Activated T-helper 2 cell treated with anti-CD3 and anti-CD28 coated beads, Interferon-gamma antibody, Interleukin-2, Interleukin-4, amounts not matched to agents 10 μg/mL and 5 μg/mL and 100 μg/mL, durations not matched to agents 14 hours and 24 hours and 36 hours (primary cell): ENCODE data around the gene HOXB5. TPM values are rescaled to one million over a fixed set of nuclear protein-coding genes. Genes with fewer than 3 reads are reported as not detected.

Source experiments
- DNase-seq: peaks from one replicate; pipeline ENCODE4 v3.0.0; 2021; ENCODE audit warnings: low spot score
- H3K27ac Mint-ChIP-seq: one replicate; pipeline ENCODE4 v1.8.0; 2021; ENCODE audit warnings: mixed read lengths
- H3K27me3 Mint-ChIP-seq: one replicate; pipeline ENCODE4 v1.8.0; 2021; ENCODE audit warnings: low read depth, mixed read lengths
- H3K36me3 Mint-ChIP-seq: one replicate; pipeline ENCODE4 v1.8.0; 2021; ENCODE audit warnings: low read depth, mixed read lengths
- H3K4me1 Mint-ChIP-seq: one replicate; pipeline ENCODE4 v1.8.0; 2021; ENCODE audit warnings: low read depth, mixed read lengths
- H3K4me3 Mint-ChIP-seq: one replicate; pipeline ENCODE4 v1.8.0; 2021; ENCODE audit warnings: low read depth, mild to moderate bottlenecking, moderate library complexity, mixed read lengths
- H3K9me3 Mint-ChIP-seq: one replicate; pipeline ENCODE4 v1.8.0; 2021; ENCODE audit warnings: mixed read lengths
- intact Hi-C: fragments of 100-400 bp; cut with micrococcal nuclease; formaldehyde crosslinking; loops from one replicate; pipeline ENCODE4 v1.15.1; 2023
- total RNA-seq: library from RNA; stranded (reverse); gene quantifications from 2 replicates; pipeline ENCODE4 v1.2.3, GENCODE V29; 2022

Gene HOXB5
- total RNA-seq, 1 donor from 2014 or later, result not detected

DNA sequence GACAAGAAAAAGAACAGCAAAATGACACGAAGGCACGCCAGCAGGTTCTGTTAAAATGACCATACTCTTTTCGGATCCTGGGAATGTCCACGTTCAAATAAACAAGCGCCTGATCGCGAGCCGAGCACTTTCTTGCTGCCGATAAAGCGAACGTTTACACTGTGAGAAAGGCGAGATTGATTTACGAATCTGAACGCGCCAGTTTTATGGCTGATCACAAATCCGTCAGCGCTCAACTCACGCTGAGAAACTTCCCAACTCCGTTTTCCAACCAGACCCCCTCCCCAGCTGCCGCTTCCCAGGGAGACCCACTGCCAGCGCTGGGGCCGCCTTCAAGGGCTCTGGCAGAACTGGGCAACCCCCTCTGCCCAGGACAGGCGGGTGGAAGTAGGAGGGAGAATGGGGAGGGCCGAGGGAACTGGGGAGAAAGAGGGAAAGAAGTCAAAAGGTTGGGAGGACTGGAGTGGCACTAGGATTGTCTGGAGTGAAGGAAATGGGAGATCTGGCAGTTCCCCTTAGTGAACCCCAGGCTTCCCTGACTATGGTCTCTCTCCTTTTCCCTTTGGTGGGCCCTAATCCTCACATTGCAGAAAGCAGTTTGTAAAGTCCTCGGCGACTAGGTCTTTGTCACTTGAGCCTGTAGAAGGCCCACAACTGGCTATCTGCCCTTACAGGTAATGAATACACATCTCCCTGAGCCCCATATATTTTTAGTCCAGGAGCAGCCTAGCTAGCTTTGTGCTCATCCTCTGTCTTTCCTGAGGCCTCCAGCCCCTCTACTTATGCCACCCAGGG is 22.4 kb downstream of the HOXB5 start:
- peaks cover 24% of the 10 kb centered on the region for H3K27me3 Mint-ChIP-seq
- peaks cover 12% of the 10 kb centered on the region for H3K36me3 Mint-ChIP-seq
- H3K4me1 Mint-ChIP-seq, result peaks cover 17% of the 10 kb centered on the region
- intact Hi-C loops, result no loop called here
- DNase-seq, result no peak
- H3K4me3 Mint-ChIP-seq, result no peak overlapping the region
- H3K9me3 Mint-ChIP-seq, result no peaks in the 10 kb centered on the region
- H3K27ac Mint-ChIP-seq, result no peak overlapping the region

DNA sequence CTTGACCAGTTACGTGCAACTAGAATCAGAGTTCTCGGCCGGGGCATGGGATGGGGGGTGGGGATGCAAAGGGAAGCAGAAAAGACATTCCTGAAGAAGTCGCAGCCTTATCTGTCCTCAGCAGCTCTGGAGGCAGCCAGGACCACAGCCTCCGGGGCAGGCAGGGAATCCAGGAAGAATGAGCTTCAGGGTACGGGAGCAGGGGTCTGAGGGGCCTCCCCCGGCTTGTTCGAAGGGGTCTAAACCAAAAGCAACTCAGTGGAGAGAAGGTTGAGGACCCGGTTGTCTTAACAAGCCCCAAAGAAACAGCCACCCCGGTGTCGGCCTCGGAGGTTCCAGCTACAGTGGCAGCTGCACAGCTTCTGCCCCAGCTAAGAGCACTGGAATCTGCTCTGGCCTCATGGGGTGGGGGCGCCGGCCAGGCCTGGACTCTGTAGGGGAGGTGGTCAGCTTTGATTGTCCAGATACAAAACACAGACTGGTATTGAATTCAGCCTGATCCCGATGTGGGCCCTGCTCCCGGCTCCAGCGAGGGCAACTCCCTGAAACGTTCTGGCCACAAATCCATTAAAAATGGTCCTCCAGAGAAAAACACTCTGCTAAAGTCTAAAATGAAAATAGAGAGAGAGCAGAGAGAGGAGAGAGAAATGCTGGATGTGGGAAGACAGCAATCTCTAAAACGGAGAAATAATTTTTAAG is 23.1 kb downstream of the HOXB5 start:
- H3K27me3 Mint-ChIP-seq, result peaks cover 24% of the 10 kb centered on the region
- H3K27ac Mint-ChIP-seq, result no peak overlapping the region
- H3K4me1 Mint-ChIP-seq, result peaks cover 10% of the 10 kb centered on the region
- no peak for DNase-seq
- no peaks in the 10 kb centered on the region for H3K9me3 Mint-ChIP-seq
- intact Hi-C loops, result no loop called here
- H3K4me3 Mint-ChIP-seq, result no peak overlapping the region
- peaks cover 12% of the 10 kb centered on the region for H3K36me3 Mint-ChIP-seq

DNA sequence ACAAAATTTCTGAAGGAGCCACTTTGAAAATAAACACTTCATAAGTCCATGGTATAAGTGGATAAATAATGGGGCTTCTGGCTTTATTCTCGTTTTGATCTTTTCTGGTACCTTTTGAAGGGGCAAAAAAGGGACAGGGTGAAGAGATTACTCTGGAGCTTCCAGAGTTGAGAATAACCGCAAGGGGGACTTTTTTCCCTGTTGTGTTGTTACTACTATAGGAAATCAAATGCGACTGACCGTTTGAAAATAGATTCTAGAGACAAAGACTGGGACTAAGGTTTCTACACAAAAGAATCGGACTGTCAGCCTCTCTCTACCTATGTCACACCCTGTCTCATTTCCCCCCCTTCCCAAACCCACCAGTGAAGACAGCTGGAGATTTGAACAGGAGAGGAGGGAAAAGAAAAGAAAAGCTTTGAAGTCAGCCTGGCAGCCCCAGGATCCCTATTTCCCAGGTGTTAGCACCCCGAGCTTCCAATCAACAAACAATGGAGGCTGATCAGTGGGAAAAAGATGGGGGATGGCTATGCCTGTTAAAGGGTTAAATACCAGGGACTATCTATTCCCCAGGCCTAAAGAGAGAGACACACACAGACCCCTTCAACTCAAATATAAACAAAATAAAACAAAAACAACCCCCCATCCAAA is 23.8 kb downstream of the HOXB5 start:
- Mint-ChIP-seq H3K4me1 (peaks cover 9% of the 10 kb centered on the region), H3K36me3 (peaks cover 10% of the 10 kb centered on the region), H3K4me3 (no peak overlapping the region), H3K9me3 (no peaks in the 10 kb centered on the region), H3K27me3 (peaks cover 25% of the 10 kb centered on the region), H3K27ac (no peak overlapping the region)
- no peak for DNase-seq
- intact Hi-C loops, result no loop called here

DNA sequence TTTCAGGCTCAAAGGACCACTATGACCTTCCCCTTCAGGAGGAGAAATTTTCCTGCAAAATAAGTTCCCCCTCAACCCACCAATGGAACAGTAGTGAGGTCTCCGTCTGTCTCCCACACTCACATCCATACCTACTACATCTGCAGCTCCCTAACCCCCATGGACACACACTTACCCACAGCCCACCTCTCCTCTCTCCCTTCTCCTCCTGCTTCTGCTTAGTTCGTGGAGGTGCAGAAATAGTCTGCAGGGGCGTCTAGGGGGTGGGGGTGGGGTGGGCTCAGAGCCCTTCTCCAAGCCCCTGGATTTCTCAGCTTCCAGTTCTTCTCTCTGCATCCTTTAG is 24.4 kb downstream of the HOXB5 start:
- H3K27ac Mint-ChIP-seq, result no peak overlapping the region
- H3K27me3 Mint-ChIP-seq, result peaks cover 28% of the 10 kb centered on the region
- H3K4me3 Mint-ChIP-seq, result no peak overlapping the region
- H3K4me1 Mint-ChIP-seq, result peaks cover 9% of the 10 kb centered on the region
- H3K36me3 Mint-ChIP-seq, result peaks cover 10% of the 10 kb centered on the region
- no peaks in the 10 kb centered on the region for H3K9me3 Mint-ChIP-seq
- intact Hi-C loops, result no loop called here
- DNase-seq, result no peak

DNA sequence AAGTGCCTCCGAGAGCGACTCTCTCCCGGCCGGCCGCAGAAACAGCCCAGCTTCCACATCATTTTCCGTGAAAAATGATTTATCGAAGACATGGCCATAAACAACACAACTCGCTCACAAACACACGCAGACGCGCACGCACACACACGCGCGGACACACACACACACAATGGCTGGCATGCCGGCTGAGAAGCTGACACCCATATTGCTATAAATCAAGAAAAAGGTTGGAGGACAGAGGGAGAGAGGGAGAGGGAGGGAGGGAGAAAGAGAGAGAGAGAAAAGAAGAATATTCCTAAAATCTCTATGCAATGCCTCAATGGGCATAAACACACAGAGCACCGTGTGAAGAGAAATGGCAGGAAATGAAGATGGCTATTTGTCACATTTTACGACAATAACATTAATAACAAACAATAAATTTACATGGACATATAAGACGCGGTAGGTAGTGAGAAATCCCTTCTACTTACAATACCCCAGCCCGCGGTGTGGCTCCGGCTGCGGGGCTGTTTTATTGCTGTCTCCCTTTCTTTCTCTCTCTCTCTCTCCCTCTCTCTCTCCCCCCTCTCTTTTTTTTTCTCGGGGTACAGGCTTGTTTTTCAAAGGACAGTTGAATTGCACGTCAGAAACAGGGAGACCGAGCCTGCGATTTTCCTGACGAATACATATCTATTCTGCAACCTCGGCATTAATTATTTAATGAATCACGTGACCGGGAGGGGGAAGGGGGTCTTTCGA is 24.9 kb downstream of the HOXB5 start:
- Mint-ChIP-seq H3K36me3 (peaks cover 10% of the 10 kb centered on the region), H3K4me1 (peaks cover 9% of the 10 kb centered on the region), H3K27ac (no peak overlapping the region), H3K9me3 (no peaks in the 10 kb centered on the region), H3K4me3 (no peak overlapping the region), H3K27me3 (peaks cover 30% of the 10 kb centered on the region)
- DNase-seq, result no peak
- intact Hi-C loops, result no loop called here

DNA sequence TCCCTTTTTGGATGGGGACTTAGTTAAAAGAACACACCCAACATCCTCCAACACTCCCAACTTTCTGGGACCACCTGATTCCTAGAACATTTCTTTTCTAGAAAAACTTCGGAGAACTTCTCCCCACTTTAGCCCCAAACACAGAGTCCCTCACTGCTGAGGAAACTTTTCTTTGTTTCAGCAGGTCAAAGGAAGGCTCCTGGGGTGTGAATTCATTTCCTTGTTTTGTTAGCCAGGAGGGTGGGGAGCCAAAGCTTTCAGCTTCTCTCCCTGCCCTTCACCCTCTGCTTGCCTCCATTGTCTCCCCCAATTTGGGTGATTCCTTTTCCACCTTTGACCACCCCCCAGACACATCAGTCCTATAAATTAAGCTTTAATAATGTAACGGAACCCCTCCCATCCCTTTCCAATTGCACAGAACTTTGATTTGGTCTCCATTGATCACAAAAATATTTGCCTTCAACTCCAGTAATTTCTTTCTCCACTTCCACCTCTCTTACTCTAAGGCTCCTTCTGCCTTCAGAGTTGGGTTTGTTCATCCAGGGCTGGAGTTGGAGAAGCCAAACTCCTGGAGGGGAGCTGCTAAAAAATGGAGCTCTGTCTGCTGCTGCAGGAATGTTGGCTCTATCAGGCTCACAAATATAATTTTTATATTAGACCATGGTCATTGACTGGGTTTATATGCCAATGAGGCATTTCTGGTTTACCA is 25.8 kb downstream of the HOXB5 start:
- Mint-ChIP-seq H3K9me3 (no peaks in the 10 kb centered on the region), H3K27ac (no peak overlapping the region), H3K27me3 (peaks cover 28% of the 10 kb centered on the region), H3K4me3 (no peak overlapping the region), H3K36me3 (peaks cover 10% of the 10 kb centered on the region), H3K4me1 (peaks cover 5% of the 10 kb centered on the region)
- DNase-seq, result no peak
- intact Hi-C loops, result no loop called here

DNA sequence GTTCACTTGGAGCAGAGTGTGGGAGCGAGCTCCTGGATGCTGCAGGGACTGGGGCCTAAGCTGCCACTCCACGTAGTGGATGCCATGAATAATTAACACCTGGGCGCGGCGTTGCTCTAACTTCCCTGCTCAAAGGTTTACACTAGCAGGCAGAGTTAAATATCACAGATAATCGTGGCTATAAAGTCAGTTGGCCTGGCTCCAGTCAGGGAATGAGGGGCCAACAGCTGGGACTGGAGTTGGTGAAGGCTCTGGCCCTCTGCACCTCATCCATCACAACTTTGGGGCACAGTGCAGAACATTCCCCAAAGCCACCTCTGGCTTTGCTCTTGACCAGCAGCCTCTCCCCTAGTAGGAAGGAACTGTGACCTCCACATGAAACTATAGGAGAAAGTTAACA is 26.4 kb downstream of the HOXB5 start:
- H3K9me3 Mint-ChIP-seq, result no peaks in the 10 kb centered on the region
- peaks cover 5% of the 10 kb centered on the region for H3K4me1 Mint-ChIP-seq
- peaks cover 31% of the 10 kb centered on the region for H3K27me3 Mint-ChIP-seq
- peaks cover 10% of the 10 kb centered on the region for H3K36me3 Mint-ChIP-seq
- H3K27ac Mint-ChIP-seq, result no peak overlapping the region
- intact Hi-C loops, result no loop called here
- no peak overlapping the region for H3K4me3 Mint-ChIP-seq
- DNase-seq, result no peak

DNA sequence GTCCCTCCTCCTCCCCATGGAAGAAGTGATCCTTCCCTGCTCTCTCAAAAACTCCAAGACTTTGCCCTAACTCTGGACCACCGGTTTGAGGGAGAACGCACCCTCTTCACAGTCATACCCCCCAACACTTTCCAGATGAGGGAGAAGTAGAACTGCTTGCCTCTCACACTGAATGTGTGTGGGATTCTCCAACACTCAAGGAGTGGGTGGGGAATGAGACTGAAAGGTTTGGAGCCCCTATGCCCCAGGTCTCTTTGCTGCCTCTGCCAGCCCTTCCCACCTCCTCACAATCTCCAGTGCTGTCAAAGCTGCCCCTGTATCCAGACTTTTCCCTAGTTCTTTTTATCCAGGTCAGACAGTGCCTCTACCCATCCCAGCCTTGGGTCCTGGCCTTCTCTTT is 26.9 kb downstream of the HOXB5 start:
- intact Hi-C loops, result no loop called here
- H3K4me3 Mint-ChIP-seq, result no peak overlapping the region
- H3K9me3 Mint-ChIP-seq, result no peaks in the 10 kb centered on the region
- no peak overlapping the region for H3K27ac Mint-ChIP-seq
- H3K4me1 Mint-ChIP-seq, result peaks cover 6% of the 10 kb centered on the region
- peaks cover 8% of the 10 kb centered on the region for H3K36me3 Mint-ChIP-seq
- no peak for DNase-seq
- H3K27me3 Mint-ChIP-seq, result peaks cover 29% of the 10 kb centered on the region

DNA sequence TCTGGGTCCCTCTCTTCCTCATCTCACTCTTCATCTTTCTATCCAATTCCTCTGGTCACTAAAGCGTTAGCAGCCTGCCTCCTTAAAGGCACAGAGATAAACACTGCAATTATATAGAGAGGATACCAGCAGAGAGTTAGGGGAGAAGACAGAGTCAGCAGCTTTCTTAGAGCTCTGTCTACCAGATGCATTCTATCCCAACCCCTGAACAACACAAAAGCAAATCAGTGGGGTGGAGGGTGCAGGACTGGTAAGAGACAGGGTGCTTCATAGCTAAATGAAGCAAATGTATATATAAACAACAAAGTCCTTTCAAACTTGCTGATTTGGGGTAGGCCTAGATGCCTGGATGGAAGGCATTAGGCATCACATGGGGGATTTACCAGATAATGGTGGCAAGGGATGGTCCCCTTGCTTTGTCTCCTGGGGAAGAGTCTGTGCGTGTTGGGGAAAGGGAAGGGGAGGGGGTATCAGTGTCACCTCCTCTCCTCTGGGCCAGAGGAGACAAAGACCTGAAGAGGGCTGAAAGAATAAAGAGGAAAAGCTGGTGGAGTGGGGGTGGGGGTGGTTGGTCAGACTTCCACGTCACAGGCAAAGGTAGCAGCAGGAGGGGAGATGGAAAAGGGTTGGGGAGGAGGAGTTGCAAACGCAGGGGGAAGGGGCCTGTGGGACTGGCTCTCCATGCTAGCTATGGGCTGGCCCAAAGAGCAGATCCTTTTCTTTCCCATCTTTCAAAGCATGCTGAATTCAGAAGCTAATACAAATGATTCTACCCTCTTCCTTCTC is 27.5 kb downstream of the HOXB5 start:
- H3K4me3 Mint-ChIP-seq, result no peak overlapping the region
- no peaks in the 10 kb centered on the region for H3K9me3 Mint-ChIP-seq
- H3K36me3 Mint-ChIP-seq, result peaks cover 7% of the 10 kb centered on the region
- DNase-seq, result no peak
- peaks cover 9% of the 10 kb centered on the region for H3K4me1 Mint-ChIP-seq
- intact Hi-C loops, result no loop called here
- H3K27ac Mint-ChIP-seq, result no peak overlapping the region
- H3K27me3 Mint-ChIP-seq, result peaks cover 27% of the 10 kb centered on the region

DNA sequence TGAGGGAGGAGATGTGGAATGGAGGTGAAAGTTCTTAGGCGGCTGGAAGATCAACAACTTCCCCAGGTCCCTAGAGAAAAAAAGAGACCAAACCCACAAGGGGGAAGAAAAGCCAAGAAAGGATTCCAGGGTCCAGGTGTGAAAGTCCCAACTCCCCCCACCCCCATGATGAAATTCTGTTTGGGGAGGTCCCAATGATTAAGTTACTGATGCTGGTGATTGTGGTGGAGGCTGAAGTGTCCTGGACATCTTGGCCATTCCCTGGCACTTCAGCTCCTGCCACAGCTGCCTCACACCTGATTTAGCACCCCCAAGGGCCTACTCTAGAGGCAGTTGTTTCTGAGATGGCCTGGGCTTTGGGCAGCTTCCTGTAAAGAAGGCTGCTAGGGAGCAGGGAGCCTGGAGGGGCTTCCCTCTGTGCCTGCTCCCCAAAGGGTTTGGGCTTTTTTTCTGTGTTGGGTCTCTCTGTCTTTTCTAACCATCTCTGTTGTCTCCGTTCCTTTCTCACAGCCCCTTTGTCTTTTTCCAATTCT is 28.5 kb downstream of the HOXB5 start:
- Mint-ChIP-seq H3K27me3 (peaks cover 30% of the 10 kb centered on the region), H3K36me3 (peaks cover 7% of the 10 kb centered on the region), H3K27ac (no peak overlapping the region), H3K4me3 (no peak overlapping the region), H3K9me3 (no peaks in the 10 kb centered on the region), H3K4me1 (peaks cover 10% of the 10 kb centered on the region)
- DNase-seq, result no peak
- intact Hi-C loops, result no loop called here

DNA sequence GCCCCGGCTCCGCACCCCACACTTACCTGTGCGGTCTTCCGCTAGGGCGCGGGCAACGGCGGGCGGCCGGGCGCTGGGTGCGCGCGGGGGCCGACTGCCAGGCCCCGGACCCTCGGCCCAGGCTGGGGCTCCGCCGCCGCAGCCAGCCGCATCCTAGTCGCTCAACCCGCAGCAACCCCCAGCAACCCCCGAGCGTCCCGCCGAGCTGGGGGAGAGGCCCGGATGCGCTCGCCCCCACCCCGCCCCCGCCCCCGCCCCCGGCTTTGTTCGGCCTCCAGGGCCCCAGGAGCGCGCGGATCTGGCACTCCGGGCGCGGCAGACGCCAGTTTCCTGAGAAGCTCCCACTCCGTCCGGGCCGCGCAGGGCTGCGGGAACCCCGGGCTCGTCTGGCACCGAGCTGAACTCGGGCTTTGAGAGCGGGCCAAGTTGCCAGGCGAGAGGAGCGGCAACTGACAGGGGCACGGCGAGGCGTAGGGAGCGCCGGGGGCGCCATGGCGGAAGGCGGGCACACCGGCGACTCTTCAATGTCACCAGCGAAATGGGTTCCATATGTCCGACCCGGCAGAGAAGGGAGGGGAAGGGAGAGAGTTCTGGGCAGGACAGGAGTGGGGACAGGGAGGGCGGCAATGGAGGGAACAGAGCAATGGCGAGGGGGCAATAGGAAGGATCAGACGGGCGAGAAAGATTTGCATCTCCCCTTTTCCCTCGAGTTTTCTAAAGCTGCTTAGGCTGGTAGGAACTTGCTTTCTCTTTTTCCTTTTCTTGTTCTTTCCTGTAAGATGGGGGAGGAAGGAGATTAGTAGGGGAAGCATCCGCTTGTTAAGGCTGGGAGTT is 29.2 kb downstream of the HOXB5 start:
- DNase-seq, result no peak
- intact Hi-C loops, result no loop called here
- Mint-ChIP-seq H3K4me3 (no peak overlapping the region), H3K36me3 (peaks cover 7% of the 10 kb centered on the region), H3K4me1 (peaks cover 10% of the 10 kb centered on the region), H3K9me3 (no peaks in the 10 kb centered on the region), H3K27ac (no peak overlapping the region), H3K27me3 (peaks cover 23% of the 10 kb centered on the region)
